HG03558 (cell line): Measurements from ENCODE around the gene ATOH8.

Source experiments
- ATAC-seq: cut with Tn5 transposase; IDR thresholded peaks from one replicate; pipeline ENCODE4 v1.9.1; 2021; ENCODE audit warnings: moderate number of reproducible peaks; ENCODE audit not compliant: unreplicated experiment; ENCODE audit errors: extremely low read depth

Gene ATOH8

DNA sequence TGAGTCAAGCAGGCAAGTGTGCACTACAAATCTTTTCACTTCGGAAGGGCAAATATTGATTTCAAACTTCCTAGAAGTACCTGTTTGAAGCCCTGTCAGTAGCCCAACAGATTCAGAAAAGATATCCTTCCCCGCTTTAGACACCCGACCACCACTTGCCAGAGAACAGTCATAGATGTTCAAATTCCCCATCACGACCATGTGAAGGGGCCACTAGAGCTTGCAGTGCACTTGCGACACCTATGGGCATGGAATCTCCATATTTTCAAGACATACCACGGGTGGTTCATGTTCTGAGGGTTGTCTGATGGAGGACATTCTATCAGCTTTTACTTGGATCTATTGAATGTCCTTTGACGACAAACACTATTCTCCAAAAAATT is 35.8 kb upstream of the ATOH8 start:
- ATAC-seq, result no peak

DNA sequence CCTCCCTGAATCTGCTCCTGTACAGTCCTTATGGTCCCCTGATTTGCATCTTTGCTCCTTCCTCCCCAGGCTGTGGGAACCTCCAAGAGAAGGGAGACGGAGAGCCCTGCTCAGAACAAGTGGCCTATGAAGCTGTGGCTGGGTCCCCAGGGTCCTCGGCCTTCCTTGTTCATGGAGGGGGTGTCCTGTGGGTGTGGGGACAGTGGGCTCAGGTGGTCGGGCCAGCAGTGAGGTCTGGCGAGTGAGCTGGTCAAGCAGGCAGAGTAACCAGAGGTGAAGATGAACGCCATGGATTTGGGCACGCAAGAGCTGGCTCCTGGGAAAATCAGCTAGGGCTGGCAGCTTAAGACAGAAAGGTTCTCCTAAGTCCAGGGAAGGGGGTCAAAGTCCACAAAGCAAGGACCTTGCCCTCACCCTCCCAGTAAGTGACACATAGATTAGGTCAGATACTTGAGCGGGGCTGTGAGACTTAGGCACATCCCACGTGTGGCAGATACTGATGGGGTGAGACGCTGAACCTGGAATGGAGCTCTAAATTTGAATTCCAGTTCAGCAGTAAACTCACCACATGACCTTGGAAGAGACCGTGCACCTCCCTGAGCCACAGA is 34.8 kb upstream of the ATOH8 start:
- no peak for ATAC-seq

DNA sequence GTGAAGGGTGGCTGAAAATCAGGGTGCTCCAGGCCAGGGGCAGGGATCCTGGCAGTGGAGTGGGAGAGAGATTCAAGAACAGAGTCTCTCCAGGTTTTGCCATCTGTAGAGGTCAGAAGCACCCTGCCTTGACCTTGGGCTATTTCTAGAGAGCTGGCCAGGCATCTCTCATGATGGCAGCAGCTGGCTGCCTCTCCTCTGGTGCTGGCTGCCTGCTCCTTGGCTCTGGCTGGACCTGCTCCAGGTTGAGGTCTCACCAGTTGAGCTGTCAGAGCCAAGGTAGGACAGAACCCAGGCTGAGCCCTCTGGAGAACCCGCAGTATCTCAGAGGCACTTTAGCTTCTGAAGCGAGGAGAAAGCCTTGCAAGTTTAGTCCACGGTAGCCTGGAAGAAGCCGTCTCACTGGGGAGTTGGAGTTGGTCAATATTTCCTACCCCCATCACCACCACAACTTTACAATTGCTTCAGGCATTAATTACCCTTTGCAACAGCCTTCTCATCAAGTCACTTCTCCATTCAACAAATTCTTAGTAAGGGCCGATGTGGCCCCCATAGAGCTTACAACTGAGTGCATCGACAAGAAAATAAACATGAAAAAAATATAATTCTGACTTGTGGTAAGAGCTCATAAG is 34.1 kb upstream of the ATOH8 start:
- no peak for ATAC-seq

DNA sequence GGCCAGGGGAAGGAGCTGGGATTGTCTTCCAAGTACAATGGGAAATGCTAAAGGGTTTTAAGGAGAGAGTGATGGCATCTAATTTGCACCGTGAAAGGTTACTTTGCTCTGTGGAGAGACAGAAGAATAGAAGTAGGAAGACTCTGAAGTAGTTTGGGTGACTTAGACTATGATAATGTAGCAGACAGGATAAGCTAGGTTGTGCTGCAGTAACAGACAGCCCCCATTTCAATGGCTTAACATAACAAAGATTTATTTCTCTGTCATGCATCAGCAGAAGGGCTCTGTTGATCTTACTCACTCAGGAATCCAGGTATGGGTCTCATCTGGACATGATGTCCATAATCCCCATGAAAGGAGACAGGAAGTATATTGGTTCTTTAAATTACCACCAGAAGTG is 33.3 kb upstream of the ATOH8 start:
- no peak for ATAC-seq

DNA sequence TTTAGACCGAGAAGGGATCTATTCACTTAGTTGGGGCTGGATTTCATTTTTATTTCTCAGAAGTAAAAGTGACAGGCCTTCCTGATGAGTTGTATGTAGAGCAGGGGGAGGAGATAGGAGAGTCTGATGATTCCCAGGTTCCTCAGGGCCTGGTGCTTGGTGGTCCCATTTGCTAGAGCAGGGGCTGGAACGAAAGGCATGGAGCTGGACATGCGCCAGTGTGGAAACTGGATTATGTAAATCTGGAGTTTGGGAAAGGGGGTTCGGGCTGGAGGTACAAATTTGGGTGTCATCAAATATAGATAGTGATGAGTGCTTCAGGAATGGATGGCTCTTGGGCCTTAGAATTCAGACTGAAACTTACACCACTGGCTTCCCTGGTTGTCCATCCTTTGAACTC is 32.1 kb upstream of the ATOH8 start:
- ATAC-seq, result no peak

DNA sequence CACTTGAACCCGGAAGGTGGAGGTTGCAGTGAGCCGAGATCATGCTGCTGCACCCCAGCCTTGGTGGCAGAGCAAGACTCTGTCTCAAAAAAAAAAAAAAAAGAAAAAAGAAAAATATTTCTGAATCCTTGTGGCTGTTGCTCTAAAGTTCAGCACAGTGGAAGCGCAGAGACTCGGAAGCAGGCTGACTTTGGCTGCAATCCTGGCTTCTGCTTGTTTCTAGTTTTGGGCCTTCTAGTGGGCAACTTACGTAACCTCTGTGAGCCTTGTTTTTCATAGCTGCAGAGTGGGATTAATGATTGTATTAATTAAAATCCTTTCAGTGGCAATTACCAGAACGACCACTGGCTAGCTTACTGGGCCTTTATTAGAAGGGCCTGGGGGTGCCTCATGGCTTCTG is 31.3 kb upstream of the ATOH8 start:
- no peak for ATAC-seq

DNA sequence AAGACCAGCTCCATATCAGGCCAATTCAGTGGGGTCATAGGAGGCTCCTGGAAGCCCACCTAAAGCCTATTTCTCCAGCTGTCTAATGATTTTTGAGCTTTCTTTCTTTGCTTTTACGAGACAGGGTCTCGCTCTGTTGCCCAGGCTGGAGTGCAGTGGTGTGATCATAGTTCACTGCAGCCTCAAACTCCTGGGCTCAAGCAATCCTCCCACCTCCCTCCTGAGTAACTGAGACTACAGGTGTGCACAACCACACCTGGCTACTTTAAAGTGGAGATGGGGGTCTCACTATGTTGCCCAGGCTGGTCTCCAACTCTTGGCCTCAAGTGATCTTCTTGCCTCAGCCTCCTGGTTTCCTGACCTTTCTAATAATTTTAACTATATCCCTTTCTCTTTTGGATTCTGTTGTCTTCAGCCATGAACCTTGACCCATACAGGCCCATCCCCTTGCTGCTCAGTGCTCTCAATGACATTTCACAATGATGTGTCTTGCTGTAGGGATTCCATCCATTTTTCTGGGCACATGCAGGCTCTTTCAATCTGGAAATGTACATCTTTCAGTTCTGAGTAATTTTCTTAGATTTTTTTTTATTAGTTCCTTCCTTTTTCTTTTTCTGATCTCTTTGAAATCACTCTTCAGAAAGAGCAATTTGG is 30.0 kb upstream of the ATOH8 start:
- ATAC-seq, result no peak

DNA sequence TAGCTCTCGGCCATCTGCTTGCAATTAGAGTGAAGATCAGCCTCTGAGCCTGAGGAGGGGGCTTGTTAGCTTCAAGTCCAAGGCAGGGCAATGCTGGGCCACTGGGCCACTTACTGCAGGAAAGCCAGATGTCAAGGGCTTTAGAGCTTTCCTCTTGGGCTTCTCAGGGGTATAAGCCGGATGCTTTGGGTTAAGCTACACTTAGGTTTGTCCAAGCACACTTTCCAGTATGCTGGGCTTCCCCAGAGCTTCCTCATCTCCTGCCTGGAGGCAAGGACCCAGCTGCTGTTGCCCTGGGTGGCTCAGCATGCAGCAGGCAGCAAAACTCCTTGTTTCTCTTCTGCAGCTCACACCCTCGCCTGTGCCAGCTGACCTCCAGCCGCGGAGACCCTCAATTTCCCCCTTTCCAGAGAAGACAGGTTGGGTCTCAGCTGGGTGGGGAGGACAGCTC is 29.0 kb upstream of the ATOH8 start:
- ATAC-seq, result no peak

DNA sequence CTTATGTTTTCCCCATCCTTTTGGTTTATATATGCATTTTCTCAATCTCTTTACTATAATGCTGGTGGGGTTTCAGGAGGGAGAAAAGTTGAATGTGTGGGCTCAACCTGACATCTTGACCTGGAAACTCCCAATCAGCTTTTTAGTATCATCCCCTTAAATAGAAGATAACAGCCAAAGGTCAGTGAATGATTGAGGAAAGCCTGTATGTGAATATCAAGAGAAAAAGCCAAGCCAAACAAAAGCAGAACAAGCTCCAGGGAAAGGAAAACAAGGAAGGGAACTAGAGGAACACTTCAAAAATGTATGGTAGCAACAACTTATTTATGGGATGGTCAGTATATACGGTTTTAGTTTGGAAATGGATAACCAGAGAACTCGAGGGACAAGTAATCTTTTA is 28.3 kb upstream of the ATOH8 start:
- no peak for ATAC-seq

DNA sequence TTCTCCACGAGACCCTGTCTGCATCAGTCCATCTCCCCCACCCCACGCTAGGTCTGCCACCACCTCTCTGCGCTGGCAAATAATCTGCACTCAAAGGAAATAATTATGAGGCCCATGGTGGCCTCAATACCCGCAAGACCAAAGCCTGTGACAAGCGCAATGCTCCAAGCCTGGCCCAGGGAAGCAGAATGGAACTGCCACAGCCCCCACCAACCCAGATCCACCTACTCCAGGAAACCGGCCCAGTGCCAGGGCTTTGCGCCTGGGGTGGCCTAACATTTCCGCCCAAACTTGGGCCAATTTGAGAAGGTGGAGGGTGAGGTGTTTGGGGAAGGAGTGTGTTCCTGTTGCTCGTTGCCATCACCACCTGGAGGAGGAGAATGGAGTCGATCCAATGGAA is 26.0 kb upstream of the ATOH8 start:
- no peak for ATAC-seq

DNA sequence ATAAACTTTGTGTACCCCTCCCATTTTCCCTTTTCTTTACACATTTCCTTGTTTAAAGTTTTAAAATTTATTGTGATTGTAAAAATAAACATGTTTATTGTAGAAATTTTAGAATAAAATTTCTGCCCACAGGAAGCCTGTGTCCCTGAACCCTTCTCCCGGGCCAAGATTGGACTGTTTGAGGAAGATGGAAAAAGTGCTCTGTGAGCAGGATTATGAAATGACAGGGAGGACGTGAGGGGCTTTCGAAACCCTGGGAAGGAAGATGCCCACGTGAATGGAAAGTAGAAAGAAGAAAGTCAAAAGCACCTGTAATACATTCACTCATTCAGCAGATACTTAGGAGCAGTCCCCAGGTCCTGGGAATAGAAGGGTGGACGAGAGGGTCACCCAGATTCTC is 25.4 kb upstream of the ATOH8 start:
- no peak for ATAC-seq

DNA sequence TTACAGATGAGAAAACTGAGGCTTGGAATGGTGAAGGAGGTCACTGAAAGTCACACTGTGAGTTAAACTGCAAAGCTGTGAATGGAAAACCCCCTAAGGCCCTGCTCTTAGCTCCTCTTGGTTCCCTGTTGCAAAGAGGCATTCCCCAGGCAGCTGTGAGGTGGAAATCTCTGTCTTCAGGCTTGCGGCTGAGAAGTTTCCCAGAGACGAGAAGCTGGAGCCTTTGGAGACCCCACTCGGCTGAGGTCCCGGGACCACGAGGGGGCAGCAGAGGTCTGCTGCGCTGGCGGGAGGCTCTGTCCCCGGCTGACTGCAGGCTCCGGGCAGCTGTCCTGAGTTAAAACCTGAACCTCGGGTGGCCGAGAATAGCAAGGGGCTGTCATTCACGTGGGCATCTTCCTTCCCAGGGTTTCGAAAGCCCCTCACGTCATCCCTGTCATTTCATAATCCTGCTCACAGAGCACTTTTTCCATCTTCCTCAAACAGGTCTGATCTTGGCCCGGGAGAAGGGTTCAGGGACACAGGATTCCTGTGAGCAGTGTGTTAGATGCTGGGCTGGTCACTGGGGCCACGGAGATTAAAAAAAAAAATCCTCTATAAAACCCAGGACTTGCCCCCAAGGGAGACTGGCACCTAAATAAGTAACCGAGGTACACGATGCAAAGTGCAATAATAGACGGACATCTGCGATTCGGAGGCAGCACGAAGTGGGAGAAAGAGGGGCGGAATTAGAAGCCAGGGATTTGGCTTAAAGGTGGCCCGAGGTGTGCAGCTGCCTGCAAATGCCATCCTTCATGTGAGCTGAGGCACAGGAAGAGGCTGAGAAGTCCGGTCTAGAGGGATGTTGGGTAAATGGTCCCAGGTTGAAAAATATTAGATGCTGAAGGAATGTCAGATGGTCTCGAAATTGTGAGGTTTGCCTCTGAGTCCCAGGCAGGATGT is 24.6 kb upstream of the ATOH8 start:
- no peak for ATAC-seq

DNA sequence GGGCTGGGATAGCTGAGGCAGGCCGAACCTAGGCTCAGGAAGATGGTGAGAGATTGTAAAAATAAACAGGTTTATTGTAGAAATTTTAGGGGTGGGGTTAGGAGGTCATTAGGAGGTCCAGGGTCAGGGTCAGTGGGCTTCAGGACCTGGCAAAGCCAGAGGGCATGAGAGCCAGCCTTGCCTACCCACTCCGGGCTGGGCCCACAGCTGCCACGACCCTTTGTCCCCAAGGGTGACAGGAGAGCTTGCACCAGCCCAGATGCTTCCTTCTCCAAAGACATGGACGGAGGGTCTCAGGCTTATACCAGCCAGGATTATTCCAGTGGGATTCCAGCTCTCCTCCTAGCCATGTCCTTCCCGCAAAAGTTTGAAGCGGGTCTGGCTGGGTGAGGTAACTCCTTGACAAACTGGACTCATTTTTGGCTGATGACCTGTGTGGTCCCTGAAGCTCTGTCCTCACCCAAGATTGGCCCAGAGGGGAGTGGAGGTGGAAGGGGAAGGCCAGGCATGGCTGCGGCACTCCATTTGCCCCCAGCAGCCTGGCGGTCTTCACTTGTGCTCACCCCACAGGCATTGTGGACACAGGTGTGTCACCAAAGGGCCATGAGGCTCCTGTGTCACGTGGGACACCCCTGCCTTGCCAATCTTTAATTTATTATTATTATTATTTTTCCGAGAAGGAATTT is 23.8 kb upstream of the ATOH8 start:
- no peak for ATAC-seq

DNA sequence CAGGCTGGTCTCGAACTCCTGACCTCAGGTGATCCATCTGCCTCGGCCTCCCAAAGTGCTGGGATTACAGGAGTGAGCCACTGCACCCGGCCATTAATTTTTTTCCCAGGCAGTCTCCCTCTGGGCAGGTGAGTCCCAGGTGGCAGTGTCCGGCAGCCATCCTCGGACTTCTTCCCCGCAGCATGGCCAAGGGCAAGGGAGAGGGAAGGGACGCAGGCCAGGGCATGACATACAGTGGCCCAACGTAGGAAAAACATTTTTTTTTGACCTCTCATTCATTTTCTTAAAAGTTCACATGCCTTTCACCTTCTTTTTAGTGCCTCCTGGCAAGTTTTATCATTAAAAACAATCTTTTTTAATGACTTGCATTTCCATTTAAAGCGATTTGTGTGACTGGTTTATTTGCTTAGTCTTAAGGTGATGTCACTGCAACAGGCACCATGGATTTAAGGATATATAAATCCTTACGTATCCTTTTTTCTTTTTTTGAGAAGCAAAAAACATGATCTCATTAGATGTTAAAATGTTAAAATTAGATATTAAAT is 23.0 kb upstream of the ATOH8 start:
- no peak for ATAC-seq

DNA sequence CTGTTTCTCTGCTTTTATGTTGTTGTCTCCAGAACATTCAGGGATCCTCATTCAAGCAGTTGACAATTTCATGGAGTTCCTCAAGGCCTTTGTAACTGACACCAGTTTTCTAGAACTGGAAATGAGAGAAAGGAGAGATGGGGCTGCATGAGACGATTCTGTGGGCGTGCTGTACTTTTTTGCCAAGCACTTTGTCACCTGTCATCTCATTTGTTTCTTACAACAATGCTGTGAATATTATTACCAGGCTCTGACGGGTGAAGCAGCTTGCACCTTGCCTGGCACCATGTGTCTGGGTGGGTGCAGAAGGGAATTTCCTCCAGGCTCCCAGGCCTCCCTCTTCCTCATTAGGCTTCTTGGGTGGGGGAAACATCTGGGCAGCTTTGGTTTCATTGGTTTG is 22.2 kb upstream of the ATOH8 start:
- ATAC-seq, result no peak

DNA sequence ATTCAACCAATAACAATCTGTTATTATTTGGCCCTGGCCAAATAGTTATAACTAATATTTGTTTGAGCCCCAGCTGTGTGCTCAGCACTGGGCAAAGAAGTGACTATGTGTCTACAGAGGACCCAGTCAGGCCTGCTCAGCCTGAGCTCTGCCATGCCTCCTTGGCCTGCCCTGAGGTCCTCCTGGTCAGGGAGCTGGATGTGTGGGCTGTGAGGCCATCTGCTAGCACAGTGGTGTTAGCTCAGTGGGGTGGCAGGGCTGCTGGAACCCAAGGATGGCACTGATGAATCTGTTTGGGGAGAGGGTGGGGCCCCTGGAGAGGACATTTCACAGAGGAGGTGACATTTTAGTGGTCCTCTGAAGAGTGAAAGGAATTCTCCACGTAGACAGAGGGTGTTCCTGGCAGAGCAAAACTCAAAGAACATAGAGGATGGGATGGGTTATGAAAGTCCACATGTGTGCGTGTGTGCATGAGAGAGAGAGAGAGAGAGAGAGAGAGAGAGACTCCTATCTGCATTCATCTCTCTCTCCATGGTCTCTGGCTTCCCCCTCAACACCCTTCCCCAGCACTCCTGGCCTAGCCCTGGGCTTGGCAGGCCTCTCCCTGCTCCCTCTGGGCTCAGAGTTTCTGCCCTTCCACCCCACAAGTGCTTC is 21.2 kb upstream of the ATOH8 start:
- no peak for ATAC-seq

DNA sequence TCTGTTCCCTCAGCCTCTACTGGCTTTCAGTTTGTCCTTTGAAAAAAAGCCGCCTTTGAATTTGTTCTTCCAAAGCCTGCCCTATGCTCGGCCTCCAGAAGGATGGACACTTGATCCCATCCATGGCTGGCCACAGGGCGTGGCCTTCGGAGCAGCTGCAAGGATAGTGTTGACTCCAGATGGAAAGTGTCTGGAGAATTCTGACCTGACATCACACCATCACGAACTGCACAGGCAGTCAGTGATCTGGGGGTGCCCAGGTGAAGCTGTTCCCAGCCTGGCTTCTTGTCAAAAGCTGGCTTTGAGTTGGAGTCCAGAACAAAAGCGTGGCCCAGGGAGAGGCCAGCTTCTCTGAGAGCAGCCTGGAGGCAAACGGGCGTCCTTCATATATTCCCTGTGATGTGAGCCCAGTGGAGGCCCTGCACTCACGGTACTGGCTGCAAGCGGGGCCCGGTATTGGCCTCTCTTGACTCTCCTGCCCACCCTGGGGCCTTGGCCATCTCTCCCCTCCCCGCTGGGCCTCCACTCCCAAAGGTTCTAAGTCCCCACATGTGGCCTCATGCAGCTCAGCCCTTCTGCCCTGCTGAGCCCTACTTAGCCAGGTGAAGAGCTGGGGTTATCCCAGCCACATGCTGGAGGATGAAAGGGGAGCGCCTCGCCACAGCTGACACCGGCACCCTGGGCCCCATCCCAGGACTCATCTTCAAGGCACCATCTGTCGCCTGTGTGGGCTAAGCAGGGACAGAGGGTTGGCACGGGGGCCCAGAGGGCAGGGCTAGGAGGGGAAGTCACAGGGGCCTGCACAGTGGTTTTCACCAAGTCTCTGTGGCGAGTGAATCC is 20.4 kb upstream of the ATOH8 start:
- no peak for ATAC-seq

DNA sequence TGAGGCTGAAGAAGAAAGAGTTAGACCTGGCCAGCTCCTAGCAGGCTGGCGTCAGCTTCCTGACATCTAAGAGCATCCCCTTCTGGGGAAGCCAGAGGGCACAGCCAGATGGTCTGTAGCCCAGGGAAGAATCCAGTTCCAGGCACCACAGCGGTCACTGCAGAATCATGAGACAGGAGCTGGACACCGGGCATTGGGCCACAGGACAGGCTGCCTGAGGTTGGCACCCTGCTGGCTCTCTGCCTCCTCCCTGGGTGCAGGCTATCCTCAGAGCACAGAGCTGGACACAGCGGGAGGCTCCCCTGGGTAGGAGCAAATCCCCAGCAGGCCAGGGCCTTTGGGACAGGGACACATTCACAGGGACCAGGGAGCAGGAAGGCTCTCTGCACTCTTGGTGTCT is 19.8 kb upstream of the ATOH8 start:
- ATAC-seq, result no peak
